HepG2 (cell line): ENCODE measurements around the gene SLC4A2. TPM values are rescaled to one million over a fixed set of nuclear protein-coding genes. Genes with fewer than 3 reads are reported as not detected.

Source experiments
- ATM ChIP-seq: fragments of 450-650 bp; IDR thresholded peaks from 2 replicates; pipeline ENCODE4 v1.7.1; 2017; ENCODE audit warnings: mild to moderate bottlenecking, borderline replicate concordance
- CBX2 ChIP-seq, 2 experiments: fragments of 200-600 bp in 1 of 2; sonication (generic); formaldehyde crosslinking in 1 of 2; IDR thresholded peaks; 2 replicates each; pipeline versions ENCODE4 v1.7.0 to v1.8.1; 2018 to 2022; ENCODE audit warnings: low read depth in 2 of 2, low read length in 1 of 2, mild to moderate bottlenecking in 1 of 2, missing genetic modification reagents in 1 of 2
- FUBP1 ChIP-seq: sonication (generic); formaldehyde crosslinking; IDR thresholded peaks from 2 replicates; pipeline ENCODE4 v1.5.1; 2020; ENCODE audit warnings: missing genetic modification reagents, mild to moderate bottlenecking, borderline replicate concordance
- HNF4A ChIP-seq: sonication (generic); formaldehyde crosslinking; IDR thresholded peaks from 2 replicates; pipeline ENCODE4 v1.4.0; 2020; ENCODE audit warnings: missing genetic modification reagents
- LBX2 ChIP-seq: sonication (generic); formaldehyde crosslinking; IDR thresholded peaks from 2 replicates; pipeline ENCODE4 v1.5.0; 2020; ENCODE audit warnings: missing genetic modification reagents, mild to moderate bottlenecking, borderline replicate concordance
- NFE2 ChIP-seq: sonication (generic); formaldehyde crosslinking; IDR thresholded peaks from 2 replicates; pipeline ENCODE4 v1.4.0; 2020; ENCODE audit warnings: missing genetic modification reagents
- NFIB ChIP-seq: sonication (generic); formaldehyde crosslinking; IDR thresholded peaks from 2 replicates; pipeline ENCODE4 v1.9.0; 2021; ENCODE audit warnings: missing genetic modification reagents, mild to moderate bottlenecking, borderline replicate concordance
- NFKBIZ ChIP-seq: IDR thresholded peaks from 2 replicates; pipeline ENCODE4 v1.6.1; 2018; ENCODE audit warnings: missing genetic modification reagents, missing compliant biosample characterization
- REL ChIP-seq: sonication (generic); formaldehyde crosslinking; conservative IDR thresholded peaks from 2 replicates; pipeline ENCODE4 v1.8.0; 2022; ENCODE audit warnings: mild to moderate bottlenecking, missing genetic modification reagents, moderate library complexity
- SAFB2 ChIP-seq: sonication (generic); formaldehyde crosslinking; IDR thresholded peaks from 2 replicates; pipeline ENCODE4 v1.5.1; 2020; ENCODE audit warnings: missing genetic modification reagents, low read depth, mild to moderate bottlenecking, borderline replicate concordance
- SMAD1 ChIP-seq: sonication (generic); formaldehyde crosslinking; IDR thresholded peaks from 2 replicates; pipeline ENCODE4 v1.4.0; 2020; ENCODE audit warnings: missing genetic modification reagents, low read depth, mild to moderate bottlenecking, borderline replicate concordance
- TEF ChIP-seq: sonication (generic); formaldehyde crosslinking; IDR thresholded peaks from 2 replicates; pipeline ENCODE4 v1.5.0; 2020; ENCODE audit warnings: missing genetic modification reagents
- ZNF331 ChIP-seq: sonication (generic); formaldehyde crosslinking; IDR thresholded peaks from 2 replicates; pipeline ENCODE4 v1.4.0; 2020; ENCODE audit warnings: missing genetic modification reagents
- ZNF441 ChIP-seq: sonication (generic); formaldehyde crosslinking; IDR thresholded peaks from 2 replicates; pipeline ENCODE4 v1.7.0; 2021; ENCODE audit warnings: missing genetic modification reagents, borderline replicate concordance
- ZNF570 ChIP-seq: sonication (generic); formaldehyde crosslinking; IDR thresholded peaks from 2 replicates; pipeline ENCODE4 v1.4.0; 2020; ENCODE audit warnings: mild to moderate bottlenecking, missing genetic modification reagents, borderline replicate concordance
- ZNF580 ChIP-seq: IDR thresholded peaks from 2 replicates; pipeline ENCODE4 v1.6.1; 2016; ENCODE audit warnings: low read depth, borderline replicate concordance
- ZNF644 ChIP-seq: IDR thresholded peaks from 2 replicates; pipeline ENCODE4 v1.6.1; 2016; ENCODE audit warnings: low read depth
- ZNF720 ChIP-seq: sonication (generic); formaldehyde crosslinking; IDR thresholded peaks from 2 replicates; pipeline ENCODE4 v1.4.0; 2020; ENCODE audit warnings: missing genetic modification reagents
- ZNF766 ChIP-seq: sonication (generic); formaldehyde crosslinking; IDR thresholded peaks from 2 replicates; pipeline ENCODE4 v1.5.0; 2020; ENCODE audit warnings: missing genetic modification reagents, borderline replicate concordance
- ZNF770 ChIP-seq: sonication (generic); formaldehyde crosslinking; IDR thresholded peaks from 2 replicates; pipeline ENCODE4 v1.5.0; 2020; ENCODE audit warnings: mild to moderate bottlenecking, missing genetic modification reagents
- polyA plus RNA-seq, 8 experiments: library from polyadenylated mRNA; depleted of rRNA in 3 of 8; stranded (reverse) in 7 of 8; unstranded in 1 of 8; fragments of >200 nt; fragmentation: Illumina TruSeq in 4 of 8; extraction: Trizol in 4 of 8; gene quantifications; 2 replicates each; pipeline versions ENCODE4 v1.2.1 to v1.2.3, GENCODE V29; 2011 to 2016; ENCODE audit warnings: low read depth in 4 of 8, missing spikeins in 1 of 8, mixed read lengths in 1 of 8; ENCODE audit not compliant: insufficient read depth in 1 of 8
- total RNA-seq, 5 experiments: library from RNA; depleted of rRNA; stranded (reverse); fragments of >200 nt; fragmentation: Illumina TruSeq; extraction: Trizol; gene quantifications; 2 replicates each; pipeline ENCODE4 v1.2.3, GENCODE V29; 2016; ENCODE audit warnings: low read depth in 1 of 5

SLC4A2 gene
- total and polyA plus RNA-seq, 2 of the 13 experiments (the other 11 are each of a cell fraction or from before 2014, with no cell fraction given) = 51.9 to 73.4 TPM

- no peak for TF ChIP-seq TEF (CRISPR knock-in tag)
- TF ChIP-seq FUBP1 (CRISPR knock-in tag) = no peak
- no peak for TF ChIP-seq ZNF331 (CRISPR knock-in tag)
- no peak for TF ChIP-seq ZNF770
- no peak; the same call in 1 of the 2 replicates for TF ChIP-seq ZNF441 (CRISPR knock-in tag)
- TF ChIP-seq NFKBIZ (CRISPR knock-in tag) = no peak
- TF ChIP-seq SMAD1 (CRISPR knock-in tag) = no peak
- TF ChIP-seq ZNF720 = no peak
- TF ChIP-seq NFE2 (CRISPR knock-in tag) = no peak
- no peak for TF ChIP-seq HNF4A (CRISPR knock-in tag)
- no peak for TF ChIP-seq ZNF644
- no peak for TF ChIP-seq ZNF580
- TF ChIP-seq SAFB2 (CRISPR knock-in tag) = no peak
- no peak for TF ChIP-seq ZNF766
- TF ChIP-seq NFIB = no peak
- 0 out of 2 replicates have a peak, but pooled peaks have one; percentile 54 for TF ChIP-seq REL (CRISPR knock-in tag)
- TF ChIP-seq ZNF570 (CRISPR knock-in tag) = no peak
- TF ChIP-seq LBX2 (CRISPR knock-in tag) = 0 out of 2 replicates have a peak, but pooled peaks have one; percentile 50
- TF ChIP-seq ATM = no peak
- no peak for TF ChIP-seq CBX2 (IDR thresholded peaks at IDR 0.05; ENCODE audit: low read depth, low read length)
- no peak for TF ChIP-seq CBX2 (CRISPR knock-in tag; IDR thresholded peaks at IDR 0.05; ENCODE audit: low read depth)
Measured at GRCh38 chr7:151081170-151082101, 22.0 kb downstream of the SLC4A2 start (continued).
